ENCODE data around the gene MYO1E.
A peak's percentile ranks its signal among the peaks of the same experiment; 100 is the strongest.
"Not testable (repeated sequence)": the region's sequence is repeated elsewhere in the genome, so short reads cannot be mapped to it uniquely, and the experiment has no call there.

The MYO1E gene

GRCh38 chr15:59387196-59387878 is 14.7 kb upstream of the MYO1E start:
- DNase-seq: not testable (repeated sequence)

DNA sequence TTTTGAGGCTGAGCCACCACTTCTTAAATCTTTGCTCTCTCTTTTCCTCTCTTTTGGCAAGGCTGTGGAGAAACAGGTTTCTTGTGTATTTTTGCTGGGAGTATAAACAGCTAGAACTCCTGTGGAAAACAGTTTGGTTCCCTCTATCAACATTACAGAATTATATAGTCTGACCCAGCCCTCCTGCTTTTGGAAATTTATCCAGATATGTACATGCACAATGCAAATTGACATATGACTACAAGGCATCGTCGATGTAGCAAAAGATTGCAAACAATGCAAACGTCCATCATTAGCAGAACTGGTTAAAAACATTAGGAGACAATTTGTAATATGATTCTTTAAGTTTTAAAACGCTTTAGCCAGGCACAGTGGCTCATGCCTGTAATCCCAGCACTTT is 12.5 kb upstream of the MYO1E start:
- DNase-seq: no peak

- DNase-seq: no peak
Measured at GRCh38 chr15:59384507-59384906, 11.8 kb upstream of the MYO1E start.

DNA sequence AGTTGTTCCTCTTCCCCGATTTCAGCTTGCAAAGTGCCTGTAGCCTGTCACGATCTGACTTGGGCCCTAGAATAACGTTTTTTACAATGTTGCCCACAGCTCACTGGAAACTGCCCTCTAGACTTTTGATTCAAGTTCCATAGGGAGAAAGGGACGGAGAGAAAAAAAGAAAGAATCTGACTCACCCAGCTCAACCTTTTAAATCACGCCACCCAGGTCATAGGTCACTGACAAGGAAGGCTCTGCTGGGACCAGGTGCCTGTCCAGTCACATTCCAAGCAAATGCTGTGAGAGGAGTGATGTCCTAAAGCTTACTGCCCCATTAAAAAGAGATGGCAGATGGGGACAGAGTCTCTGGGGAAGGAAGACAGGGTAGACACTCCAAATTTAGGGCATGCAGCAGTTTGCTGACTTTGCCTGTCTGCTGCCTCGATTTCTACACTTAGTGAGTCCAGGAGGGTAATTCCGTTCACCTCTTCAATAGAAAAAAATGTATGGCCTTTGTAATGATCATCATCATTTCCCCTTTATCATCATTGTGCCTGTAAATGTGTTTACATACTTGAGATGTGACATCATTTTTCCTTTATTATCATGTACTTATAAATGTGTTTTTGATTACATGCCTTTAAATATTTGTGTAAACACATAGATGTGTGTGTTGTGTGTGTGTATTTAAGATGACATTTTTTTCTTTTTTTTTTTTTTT is 8.4 kb upstream of the MYO1E start:
- DNase-seq: no peak

DNA sequence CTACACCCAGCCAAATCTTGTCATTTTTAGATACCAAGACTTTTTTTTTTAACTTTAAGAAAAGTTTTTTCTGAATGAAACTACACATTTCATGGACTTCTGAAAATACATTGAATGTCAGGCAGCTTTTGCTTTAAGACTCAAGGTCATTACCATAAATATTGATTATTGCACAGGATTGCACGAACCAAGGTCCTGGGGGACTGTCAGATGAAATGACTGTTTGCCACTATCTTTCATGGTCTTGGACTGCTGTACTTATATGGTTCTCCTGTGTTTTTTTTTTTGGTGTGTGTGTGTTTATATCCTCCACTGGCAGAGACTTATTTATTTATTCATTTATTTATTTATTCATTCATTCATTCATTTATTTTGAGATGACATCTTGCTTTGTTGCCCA is 6.9 kb upstream of the MYO1E start:
- no peak for DNase-seq

DNA sequence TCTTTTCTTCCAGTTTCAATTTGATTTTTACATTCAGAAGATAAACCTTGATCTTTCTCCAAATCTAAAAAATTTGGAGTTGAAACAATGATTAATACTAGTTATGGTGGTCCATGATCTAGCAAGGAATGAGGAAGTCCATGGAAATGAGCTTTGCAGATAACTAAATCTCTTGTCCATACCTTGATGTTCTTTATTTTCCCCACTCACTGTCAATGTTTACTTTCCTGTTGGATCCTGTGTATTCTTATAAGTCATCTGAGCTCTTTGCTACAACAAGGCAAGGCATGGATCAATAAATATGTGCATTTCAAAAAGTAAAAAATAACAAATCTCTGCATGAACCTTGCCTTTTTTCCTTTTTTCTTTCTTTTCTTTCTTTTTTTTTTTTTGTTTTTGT is 6.2 kb upstream of the MYO1E start:
- no peak for DNase-seq

GRCh38 chr15:59377924-59378323 is 5.3 kb upstream of the MYO1E start:
- DNase-seq: no peak

DNA sequence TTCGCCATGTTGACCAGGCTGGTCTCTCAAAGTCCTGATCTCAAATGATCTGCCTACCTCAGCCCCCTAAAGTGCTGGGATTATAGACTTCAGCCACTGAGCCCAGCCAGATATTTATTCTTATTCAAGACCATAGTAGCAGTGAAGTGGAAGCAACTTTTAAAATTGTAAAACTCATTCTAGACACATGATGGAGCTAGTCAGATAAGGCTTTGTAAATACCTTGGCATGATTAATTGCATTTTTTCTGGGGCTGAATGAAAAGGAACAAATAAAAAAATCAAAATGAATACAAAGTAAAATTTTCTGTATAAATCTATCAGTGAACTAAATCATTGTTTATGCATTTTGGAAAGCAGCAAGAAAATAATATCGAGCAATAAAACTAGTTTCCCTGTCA is 4.1 kb upstream of the MYO1E start:
- peak in 1 of 3 experiments; percentile 30 for DNase-seq

DNA sequence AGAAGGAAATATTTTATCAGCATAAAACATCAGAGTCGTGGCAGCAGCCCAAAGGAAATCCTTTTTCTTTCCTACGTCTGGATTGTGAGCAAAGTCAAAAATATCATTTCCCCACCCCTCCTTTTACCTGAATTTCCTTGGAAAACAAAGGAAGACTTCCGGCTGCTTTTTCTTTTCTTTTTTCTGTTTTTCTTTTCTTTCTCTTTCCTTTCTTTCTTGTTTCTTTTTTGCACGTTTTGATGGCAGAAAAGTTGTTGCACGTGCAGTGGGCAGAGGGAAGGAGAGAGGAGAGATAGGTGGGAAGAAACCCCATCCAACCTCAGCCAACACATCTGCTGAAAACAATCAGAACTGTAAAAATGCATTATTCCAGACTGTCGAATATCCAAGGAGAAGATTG is 544 bp upstream of the MYO1E start:
- no peak for DNase-seq

DNA sequence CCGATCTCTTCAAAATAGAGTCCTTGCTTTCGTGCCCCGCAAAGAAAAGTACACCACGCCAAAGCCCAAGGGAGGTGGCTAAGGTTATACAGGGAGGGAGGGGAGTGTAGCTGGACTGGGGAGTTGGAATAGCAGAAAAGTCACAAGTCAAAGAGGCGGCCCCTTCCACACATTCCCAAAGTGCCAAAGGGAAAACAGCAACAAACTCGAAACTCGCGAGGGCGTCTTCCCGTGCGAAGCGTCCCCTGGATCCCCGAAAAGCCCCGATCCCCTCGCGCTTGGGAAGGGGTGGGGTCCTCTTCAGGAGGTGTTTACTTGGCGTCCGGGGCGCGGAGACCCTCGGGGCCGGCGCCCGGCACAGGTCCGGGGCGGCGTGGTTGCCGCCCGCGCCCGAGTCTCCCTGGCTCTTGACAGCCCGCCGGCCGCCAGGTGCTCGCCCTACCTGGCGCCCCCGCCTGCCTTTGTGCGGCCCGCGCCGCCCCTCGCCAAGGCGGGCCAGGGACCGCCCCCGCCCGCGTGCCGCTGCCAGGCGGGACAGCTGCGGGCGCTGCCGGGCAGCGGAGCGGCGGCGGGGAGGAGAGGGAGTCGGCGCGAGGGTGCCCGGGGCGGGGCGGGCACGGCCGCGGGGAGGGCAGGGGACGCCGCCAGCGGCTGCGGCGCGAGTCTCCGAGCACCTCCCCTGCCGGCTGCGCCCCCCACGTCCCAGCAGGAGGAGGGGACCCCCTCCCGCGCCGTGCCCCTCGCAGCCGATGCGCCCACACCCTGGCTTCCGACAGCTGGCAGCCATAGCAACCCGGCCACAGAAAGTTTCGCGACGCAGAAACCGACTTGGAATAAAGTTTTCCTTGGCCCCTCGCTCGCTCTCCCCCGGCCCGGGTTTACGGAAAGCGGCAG is 966 bp downstream of the MYO1E start:
- peak in 2 of 3 experiments; percentile 65 to 70 for DNase-seq

DNA sequence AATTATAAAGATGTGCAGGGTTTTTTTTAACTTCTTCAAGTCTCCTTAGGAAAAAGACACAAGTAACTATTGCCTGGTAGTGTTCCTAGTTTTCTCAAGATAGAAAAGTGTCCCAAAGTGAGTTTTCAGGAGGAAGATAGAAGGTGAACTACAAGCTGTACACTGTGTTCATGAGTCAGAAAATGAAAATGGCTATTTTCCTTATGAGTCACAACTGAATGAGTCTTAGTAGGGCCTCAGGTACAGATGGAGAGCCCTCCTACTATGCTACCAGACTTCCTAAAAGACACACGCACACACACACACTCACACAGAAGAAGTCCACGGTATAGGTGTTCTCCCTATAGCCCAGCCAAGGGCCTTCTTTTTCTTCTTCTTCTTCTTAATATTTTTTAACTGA is 3.1 kb downstream of the MYO1E start:
- no peak for DNase-seq

- no peak for DNase-seq
Measured at GRCh38 chr15:59367022-59367451, 5.6 kb downstream of the MYO1E start.

DNA sequence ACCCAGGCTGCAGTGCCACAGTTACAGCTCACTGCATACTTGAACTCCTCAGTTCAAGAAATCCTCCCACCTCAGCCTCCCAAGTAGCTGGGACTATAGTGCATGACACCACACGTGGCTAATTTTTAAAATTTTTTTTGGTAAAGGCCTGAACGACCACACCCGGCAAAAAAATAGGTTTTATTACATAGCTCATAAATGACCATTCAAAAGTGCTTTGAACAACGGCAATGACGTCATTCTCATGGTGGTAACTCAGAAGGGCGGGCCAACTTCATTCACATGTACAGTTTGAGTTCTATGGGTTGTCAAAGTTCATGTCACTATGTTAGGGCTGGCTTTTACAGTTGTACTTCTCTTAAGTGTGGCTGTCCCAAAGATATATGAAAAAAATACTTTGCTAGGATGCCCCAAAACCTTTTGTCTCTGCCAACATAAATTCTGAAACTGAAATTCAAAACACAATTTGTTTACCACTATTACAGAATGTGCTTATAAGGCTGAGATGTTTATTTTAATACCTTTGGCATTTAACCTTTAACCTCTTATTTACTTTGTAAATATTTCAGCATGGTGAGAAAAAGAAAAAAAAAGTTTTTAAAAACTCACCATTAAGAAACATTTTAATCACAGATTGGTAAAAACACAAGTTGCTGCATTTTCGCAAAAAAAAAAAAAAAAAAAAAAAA is 6.2 kb downstream of the MYO1E start:
- no peak for DNase-seq

DNA sequence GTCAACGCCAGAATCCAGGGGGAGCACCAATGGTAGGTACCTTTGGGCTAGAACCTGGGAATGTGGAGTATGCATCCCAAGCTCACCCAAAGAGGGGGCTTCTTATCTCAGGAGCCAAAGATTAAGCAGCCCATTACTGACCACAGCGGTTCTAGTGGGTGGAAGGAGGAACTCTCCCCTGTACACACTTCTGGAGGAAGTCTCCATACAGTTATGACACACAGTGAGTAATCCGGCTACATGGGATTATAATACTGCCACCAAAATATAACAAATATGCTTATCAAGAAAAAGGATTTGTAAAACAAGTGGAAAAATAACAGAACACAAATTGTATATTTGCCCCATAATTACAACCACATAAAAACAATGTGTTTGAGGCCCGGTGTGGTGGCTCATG is 8.4 kb downstream of the MYO1E start:
- DNase-seq: no peak

- DNase-seq: no peak
Measured at GRCh38 chr15:59362331-59362730, 10.3 kb downstream of the MYO1E start.

DNA sequence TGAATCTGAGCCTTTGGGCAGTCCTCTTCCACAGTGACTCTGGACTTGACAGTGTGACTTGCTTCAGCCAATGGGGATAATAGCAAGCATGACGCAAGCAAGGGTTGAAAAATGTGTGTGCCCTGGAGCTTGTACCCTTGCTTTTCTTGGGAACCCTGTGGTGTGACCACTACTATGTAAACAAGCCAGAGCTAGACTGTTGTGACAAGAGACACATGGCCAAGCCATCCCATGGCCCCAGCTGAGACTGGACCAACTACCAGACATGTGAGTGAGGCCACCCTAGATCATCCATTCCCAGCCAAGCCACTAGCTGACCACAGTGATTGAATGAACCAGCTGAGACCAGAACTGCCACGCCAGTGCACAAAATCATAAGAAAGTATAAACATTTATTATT is 11.8 kb downstream of the MYO1E start:
- DNase-seq: no peak

- DNase-seq: no peak
Measured at GRCh38 chr15:59360305-59360704, 12.4 kb downstream of the MYO1E start.

- DNase-seq: no peak
Measured at GRCh38 chr15:59355730-59356129, 16.9 kb downstream of the MYO1E start.

DNA sequence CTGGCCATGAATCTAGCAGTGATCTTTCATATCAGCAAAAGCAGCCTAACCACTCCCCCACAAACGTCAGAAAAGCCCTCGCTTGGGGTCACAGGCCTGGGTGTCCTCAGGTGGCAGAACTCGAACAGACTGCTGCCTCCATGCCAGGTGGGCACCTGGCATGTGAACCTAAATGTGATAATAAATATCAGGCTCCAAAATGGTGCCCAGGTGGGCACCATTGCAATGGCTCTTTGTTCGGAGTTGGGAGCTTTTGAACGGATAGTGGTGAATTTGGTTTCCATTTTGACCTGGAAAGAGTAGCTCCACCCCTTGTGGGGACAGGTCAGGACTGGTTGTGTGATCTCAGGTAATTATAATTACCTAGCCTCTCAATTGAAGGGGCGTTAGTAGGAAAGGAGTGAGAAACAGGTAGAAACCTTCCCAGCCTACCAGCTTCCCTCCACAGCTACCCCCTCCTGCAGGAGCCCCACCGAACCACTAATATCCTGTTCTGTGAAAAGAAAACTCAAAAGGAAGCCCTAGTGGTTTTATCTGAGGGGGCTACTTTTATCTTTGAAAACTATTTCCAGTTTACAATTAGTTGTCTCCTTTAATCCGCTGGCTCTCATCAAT is 18.1 kb downstream of the MYO1E start:
- no peak for DNase-seq

DNA sequence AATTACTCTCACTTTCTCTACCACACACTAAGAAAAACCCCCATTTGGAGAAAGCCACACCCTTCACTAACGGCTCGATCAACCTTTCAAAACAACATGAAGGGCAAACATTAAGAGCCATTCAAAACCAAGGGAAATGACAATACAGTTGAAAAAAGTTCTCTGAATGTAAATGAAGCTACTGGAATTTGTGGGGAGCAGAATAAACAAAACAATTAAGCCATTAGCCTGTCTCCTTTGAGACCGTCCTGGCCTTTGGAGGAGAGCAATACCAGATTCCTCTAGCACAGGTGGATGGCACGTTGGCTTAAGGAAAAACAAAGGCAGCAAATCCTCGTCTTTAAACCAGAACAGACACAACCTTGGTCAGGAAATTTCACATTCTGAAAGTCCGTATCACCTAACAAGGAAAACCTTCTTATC is 18.7 kb downstream of the MYO1E start:
- DNase-seq: no peak

DNA sequence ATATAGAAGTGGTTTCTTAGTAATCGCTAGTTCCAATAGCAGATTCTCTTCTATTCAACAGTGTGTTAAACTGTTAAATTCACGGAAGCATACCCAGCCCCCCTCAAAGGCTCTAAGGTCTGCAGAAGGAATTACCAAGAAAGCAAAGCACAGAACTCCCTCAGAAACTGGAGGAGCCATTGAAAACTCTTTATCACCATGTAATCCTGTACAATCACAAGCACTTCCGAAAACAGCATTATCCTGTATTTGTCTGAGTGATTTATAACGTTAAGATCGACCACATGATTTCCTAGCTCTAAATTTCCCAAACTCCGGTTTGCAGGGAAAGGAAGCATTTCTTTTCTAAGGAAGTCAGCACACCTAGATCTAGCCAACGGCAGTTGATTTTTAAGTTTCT is 20.0 kb downstream of the MYO1E start:
- DNase-seq: no peak

DNA sequence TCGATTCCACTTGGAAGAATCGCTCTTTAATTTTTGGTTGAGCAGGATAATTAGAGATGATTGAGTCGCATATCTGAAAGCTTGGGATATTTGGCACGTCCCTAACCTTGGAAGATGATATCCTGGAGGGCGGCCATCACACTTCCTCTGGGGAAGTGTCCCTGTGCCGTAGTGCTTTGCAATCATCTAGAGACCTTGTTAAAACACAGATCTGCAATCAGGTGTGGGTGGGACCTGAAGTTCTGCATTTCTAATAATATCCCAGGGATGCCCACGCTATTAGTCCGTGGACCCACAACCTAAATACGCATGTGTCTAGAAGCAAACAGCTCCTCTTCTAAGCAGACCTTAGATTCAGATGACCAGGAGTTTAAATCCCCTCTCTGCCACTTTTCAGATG is 20.5 kb downstream of the MYO1E start:
- no peak for DNase-seq

DNA sequence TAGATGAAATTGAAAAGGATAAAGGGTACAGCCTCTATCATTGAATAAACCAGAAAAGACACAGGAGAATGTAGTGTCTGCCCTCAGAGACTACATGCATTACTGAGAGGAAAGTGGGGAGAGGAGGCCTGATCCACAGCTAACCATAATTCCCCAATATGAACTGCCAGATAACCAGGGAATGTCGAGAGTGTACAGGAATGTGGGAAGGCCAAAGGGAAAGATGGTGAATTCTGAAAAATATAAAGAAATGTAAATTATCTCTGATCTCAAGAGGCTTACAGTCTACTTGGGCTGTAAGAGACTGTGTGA is 22.3 kb downstream of the MYO1E start:
- no peak for DNase-seq

All from NCI-H1417 (cell line).